Transverse colon (tissue), 4 donors: Measurements from ENCODE around the gene RPLP2. TPM values are rescaled to one million over a fixed set of nuclear protein-coding genes. Genes with fewer than 3 reads are reported as not detected.

ENCODE experiments used
- DNase-seq: peaks from one replicate; pipeline ENCODE4 v3.0.0-alpha.2; 2019
- H3K27ac ChIP-seq, 4 donors: fragments of 200-600 bp; sonication (generic); 2 replicates each; pipeline ENCODE4 v1.5.1; 2016 to 2018; ENCODE audit warnings: inconsistent platforms in 4 of 4
- H3K27me3 ChIP-seq: fragments of 200-600 bp; sonication (generic); 2 replicates; pipeline ENCODE4 v1.5.1; 2017; ENCODE audit warnings: inconsistent platforms
- H3K36me3 ChIP-seq, 4 donors: fragments of 200-600 bp; sonication (generic); 2 replicates each; pipeline ENCODE4 v1.5.1; 2017 to 2019; ENCODE audit warnings: inconsistent platforms in 4 of 4
- H3K4me1 ChIP-seq, 4 donors: fragments of 200-600 bp; sonication (generic); 2 replicates each; pipeline ENCODE4 v1.5.1; 2017 to 2020; ENCODE audit warnings: inconsistent platforms in 4 of 4
- H3K4me3 ChIP-seq, 4 donors: fragments of 200-600 bp; sonication (generic); 1 replicate in 1 of 4; 2 replicates in 3 of 4; pipeline versions ENCODE4 v1.5.1 to v1.6.1; 2017 to 2019; ENCODE audit warnings: inconsistent platforms in 4 of 4
- H3K9me3 ChIP-seq, 2 donors: fragments of 200-600 bp; sonication (generic); 2 replicates each; pipeline ENCODE4 v1.5.1; 2017 to 2019; ENCODE audit warnings: inconsistent platforms in 2 of 2
- EP300 ChIP-seq: sonication (generic); formaldehyde crosslinking; IDR thresholded peaks from one replicate; pipeline ENCODE4 v1.6.1; 2017; ENCODE audit warnings: antibody characterized with exemption, low read depth
- POLR2A ChIP-seq: fragments of 450-650 bp; IDR thresholded peaks from one replicate; pipeline ENCODE4 v1.6.1; 2016; ENCODE audit warnings: antibody characterized with exemption, mild to moderate bottlenecking, moderate library complexity
- POLR2AphosphoS5 ChIP-seq, 3 donors: sonication (generic); formaldehyde crosslinking; IDR thresholded peaks; one replicate each; pipeline ENCODE4 v1.6.1; 2016; ENCODE audit warnings: antibody characterized with exemption in 3 of 3
- WGBS, 2 donors: methylation state at CpG; one replicate each; pipeline ENCODE4 v1.1.5; 2018; ENCODE audit warnings: low coverage in 1 of 2; 5-methylcytosine and 5-hydroxymethylcytosine counted together
- in situ Hi-C, 4 donors: fragments of 200-750 bp; cut with MboI; loops; one replicate each; pipeline versions ENCODE4 v1.15.0 to v1.15.1; 2017; ENCODE audit warnings: low sequenced_read_pairs in 3 of 4, low pct_ligation_motif_present in 1 of 4, low pct_unique_long_range_greater_than_20kb in 1 of 4
- intact Hi-C: fragments of 100-400 bp; cut with DNase I; formaldehyde crosslinking; loops from one replicate; pipeline ENCODE4 v1.15.1; 2023; ENCODE audit warnings: low total_unique reads
- total RNA-seq, 4 donors: library from RNA; depleted of rRNA; stranded (reverse); fragments of >200 nt; gene quantifications; one replicate each; pipeline ENCODE4 v1.1.0, GENCODE V29; 2016
- TF ChIP-seq, protein P1 (sequence below), 5 experiments: fragments of 200-600 bp in 3 of 5; fragments of 450-650 bp in 2 of 5; sonication (generic) in 3 of 5; IDR thresholded peaks; 1 replicate in 2 of 5; 2 replicates in 3 of 5; pipeline ENCODE4 v1.5.1; 2016 to 2017; ENCODE audit warnings: antibody characterized with exemption in 5 of 5, inconsistent platforms in 3 of 5, mild to moderate bottlenecking in 2 of 5, moderate library complexity in 1 of 5

Gene RPLP2
- total RNA-seq, 4 donors from 2014 or later: 273 to 670 (median 466) TPM

DNA sequence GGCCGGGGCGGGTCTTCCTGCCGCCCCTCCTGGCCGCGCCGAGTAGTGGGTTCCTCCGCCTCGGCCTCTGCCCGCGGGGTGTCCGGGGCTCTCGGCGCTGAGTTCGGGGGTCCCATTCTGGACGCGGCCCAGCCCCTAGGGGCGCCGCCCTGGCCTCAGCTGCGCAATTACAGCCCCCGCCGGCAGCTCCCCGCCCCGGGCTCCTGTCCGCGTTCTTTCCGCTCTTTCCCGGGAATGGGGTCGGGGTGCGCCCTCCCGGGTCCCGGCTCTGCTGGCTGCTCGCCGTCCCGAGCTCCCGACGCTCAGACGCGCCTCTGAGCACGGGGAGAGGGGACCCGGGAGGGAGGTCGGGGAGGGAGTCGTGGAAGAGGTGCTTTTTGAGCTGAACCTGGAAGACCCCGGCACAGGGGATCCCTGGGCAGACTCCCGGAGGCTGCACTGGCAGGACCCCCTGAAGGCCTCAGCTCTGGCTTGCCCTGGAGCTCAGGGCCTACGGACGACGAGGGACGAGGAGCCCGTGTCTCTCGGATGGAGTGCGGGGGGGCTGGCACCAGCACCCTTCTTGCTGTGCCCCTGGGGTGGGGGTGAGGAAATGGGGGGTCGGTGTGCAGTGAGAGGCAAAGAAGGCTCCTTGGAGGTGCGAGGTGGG is 33.4 kb downstream of the RPLP2 start:
- in situ Hi-C loops (no loop called here), intact Hi-C loops (loop anchor here (5.0 kb wide), 1 partner anchor 1919 kb away; no protein-coding TSS in a partner anchor)
- H3K4me1 ChIP-seq: peaks cover 21 to 73% (median 50%) of the 10 kb centered on the region in 4 donors
- no peak for TF ChIP-seq POLR2A
- TF ChIP-seq, protein P1, sequence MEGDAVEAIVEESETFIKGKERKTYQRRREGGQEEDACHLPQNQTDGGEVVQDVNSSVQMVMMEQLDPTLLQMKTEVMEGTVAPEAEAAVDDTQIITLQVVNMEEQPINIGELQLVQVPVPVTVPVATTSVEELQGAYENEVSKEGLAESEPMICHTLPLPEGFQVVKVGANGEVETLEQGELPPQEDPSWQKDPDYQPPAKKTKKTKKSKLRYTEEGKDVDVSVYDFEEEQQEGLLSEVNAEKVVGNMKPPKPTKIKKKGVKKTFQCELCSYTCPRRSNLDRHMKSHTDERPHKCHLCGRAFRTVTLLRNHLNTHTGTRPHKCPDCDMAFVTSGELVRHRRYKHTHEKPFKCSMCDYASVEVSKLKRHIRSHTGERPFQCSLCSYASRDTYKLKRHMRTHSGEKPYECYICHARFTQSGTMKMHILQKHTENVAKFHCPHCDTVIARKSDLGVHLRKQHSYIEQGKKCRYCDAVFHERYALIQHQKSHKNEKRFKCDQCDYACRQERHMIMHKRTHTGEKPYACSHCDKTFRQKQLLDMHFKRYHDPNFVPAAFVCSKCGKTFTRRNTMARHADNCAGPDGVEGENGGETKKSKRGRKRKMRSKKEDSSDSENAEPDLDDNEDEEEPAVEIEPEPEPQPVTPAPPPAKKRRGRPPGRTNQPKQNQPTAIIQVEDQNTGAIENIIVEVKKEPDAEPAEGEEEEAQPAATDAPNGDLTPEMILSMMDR (IDR thresholded peaks at IDR 0.05): peak in 1 of 5 experiments; percentile 16
- no peak for TF ChIP-seq EP300
- no peak for TF ChIP-seq POLR2AphosphoS5 (IDR thresholded peaks at IDR 0.05)
- H3K27me3 ChIP-seq: peaks cover 18% of the 10 kb centered on the region
- no peaks in the 10 kb centered on the region for H3K9me3 ChIP-seq
- no peak for DNase-seq
- H3K27ac ChIP-seq: peak overlapping the region; percentile 88 to 94 (median 90)
- H3K36me3 ChIP-seq: peaks cover 0 to 8% (median 3%) of the 10 kb centered on the region in 4 donors
- 0% methylated on average over 39 of the region's 53 CpGs; no CpG with 5 or more reads in 1 of the 2 donors for WGBS, 2 donors
- peak overlapping the region; percentile 62 to 98 (median 83) for H3K4me3 ChIP-seq

- 7% methylated on average over 20 of the region's 25 CpGs; no CpG with 5 or more reads in 1 of the 2 donors for WGBS, 2 donors
- H3K27me3 ChIP-seq: peaks cover 27% of the 10 kb centered on the region
- H3K27ac ChIP-seq: peak overlapping the region; percentile 88 to 94 (median 90)
- H3K36me3 ChIP-seq: peaks cover 0 to 8% (median 3%) of the 10 kb centered on the region in 4 donors
- in situ Hi-C loops: no loop called here
- peak; percentile 83 for DNase-seq
- peak; percentile 55 for TF ChIP-seq POLR2A
- TF ChIP-seq POLR2AphosphoS5 (IDR thresholded peaks at IDR 0.05): peak; percentile 82 to 84 (median 83)
- TF ChIP-seq EP300: peak; percentile 69
- TF ChIP-seq, protein P1 (IDR thresholded peaks at IDR 0.05): no peak
- H3K4me3 ChIP-seq: peak overlapping the region; percentile 62 to 98 (median 83)
- no peaks in the 10 kb centered on the region for H3K9me3 ChIP-seq
- peaks cover 27 to 73% (median 49%) of the 10 kb centered on the region in 4 donors for H3K4me1 ChIP-seq
- intact Hi-C loops: loop anchor here (5.0 kb wide), 1 partner anchor 1918 kb away; no protein-coding TSS in a partner anchor
These were observed 34.3 kb downstream of the RPLP2 start for GRCh38 chr11:843818-844692.

DNA sequence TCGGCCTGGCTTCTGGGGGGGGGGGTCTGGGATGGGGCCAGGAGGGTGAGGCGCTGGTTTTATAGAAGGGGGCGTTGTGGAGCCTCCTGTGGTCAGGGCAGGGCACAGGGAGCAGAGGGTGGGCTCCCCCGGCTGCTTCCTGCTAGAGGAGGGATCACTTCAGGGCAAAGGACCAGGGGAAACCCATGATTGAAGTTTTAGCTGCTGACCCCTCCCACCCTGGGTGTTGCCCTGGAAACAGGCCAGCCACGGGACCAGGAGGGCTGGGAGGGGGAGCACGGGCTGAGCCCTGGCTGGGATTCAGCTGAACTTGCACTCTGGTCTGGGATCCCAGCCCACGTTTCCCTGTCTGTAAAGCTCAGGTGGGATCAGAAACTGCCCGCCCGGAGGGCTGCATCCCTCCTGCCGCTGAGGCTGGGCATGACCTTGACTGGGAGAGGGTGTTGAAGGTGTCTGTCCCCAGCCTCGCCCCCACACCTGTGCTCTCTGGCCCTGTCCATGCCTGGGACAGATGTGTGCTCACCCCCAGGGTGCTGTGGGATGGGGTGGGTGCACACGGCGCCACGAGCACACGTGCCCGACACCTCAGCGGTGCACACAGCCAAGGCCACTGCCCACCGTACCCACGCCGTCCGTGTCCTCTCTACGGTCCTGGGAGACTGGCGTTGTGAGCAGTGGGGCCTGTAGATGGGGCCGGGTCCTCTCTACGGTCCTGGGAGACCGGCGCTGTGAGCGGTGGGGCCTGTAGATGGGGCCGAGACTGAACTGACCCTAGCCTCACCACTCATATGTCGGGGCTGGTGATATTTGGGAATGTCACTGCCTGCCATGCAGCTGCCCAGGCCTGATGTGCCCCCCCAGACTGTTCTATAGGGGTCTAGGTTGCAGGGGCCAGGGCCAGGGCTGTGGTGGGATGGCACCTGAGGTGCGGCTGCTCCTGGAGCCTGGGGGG is 35.2 kb downstream of the RPLP2 start:
- intact Hi-C loops: loop anchor here (5.0 kb wide), 1 partner anchor 1917 kb away; no protein-coding TSS in a partner anchor
- Histone ChIP-seq H3K36me3 (peaks cover 0 to 1% (median 0%) of the 10 kb centered on the region in 4 donors), H3K27ac (peak overlapping the region; percentile 88 to 94 (median 90)), H3K9me3 (no peaks in the 10 kb centered on the region), H3K4me3 (peak overlapping the region; percentile 27 to 98 (median 83)), H3K4me1 (peaks cover 30 to 70% (median 52%) of the 10 kb centered on the region in 4 donors), H3K27me3 (peaks cover 33% of the 10 kb centered on the region)
- 45% methylated on average over 18 of the region's 31 CpGs; no CpG with 5 or more reads in 1 of the 2 donors for WGBS, 2 donors
- in situ Hi-C loops: no loop called here
- TF ChIP-seq, protein P1 (IDR thresholded peaks at IDR 0.05): no peak
- TF ChIP-seq POLR2A (no peak), POLR2AphosphoS5 (IDR thresholded peaks at IDR 0.05) (peak; percentile 56 to 61 (median 57)), EP300 (no peak)
- DNase-seq: peak; percentile 79
